ENCODE results near the gene MACO1. TPM values are rescaled to one million over a fixed set of nuclear protein-coding genes. Genes with fewer than 3 reads are reported as not detected.

The MACO1 gene
- total RNA-seq, 6 donors from 2014 or later = 12.6 to 27.2 (median 16.9) TPM

- Histone ChIP-seq H3K36me3 (no peaks in the 10 kb centered on the region), H3K4me1 (peaks cover 4 to 13% (median 9%) of the 10 kb centered on the region in 4 donors), H3K27ac (no peak overlapping the region), H3K27me3 (no peaks in the 10 kb centered on the region), H3K4me3 (no peak overlapping the region), H3K9me3 (no peaks in the 10 kb centered on the region)
- TF ChIP-seq POLR2A (IDR thresholded peaks at IDR 0.05) (no peak), CTCF (IDR thresholded peaks at IDR 0.05) (no peak), EP300 (IDR thresholded peaks at IDR 0.05) (no peak), POLR2AphosphoS5 (IDR thresholded peaks at IDR 0.05) (no peak)
- no peak for ATAC-seq (ENCODE audit: low FRiP score in 2 of 2)
- WGBS, 2 donors = 89 to 100% methylated on average over 1 of the region's 1 CpG
- no peak for DNase-seq
These were observed 43.0 kb downstream of the MACO1 start for GRCh38 chr1:25473653-25474225.

- Histone ChIP-seq H3K9me3 (no peaks in the 10 kb centered on the region), H3K27ac (no peak overlapping the region), H3K4me1 (peaks cover 5 to 13% (median 10%) of the 10 kb centered on the region in 4 donors), H3K4me3 (no peak overlapping the region), H3K27me3 (no peaks in the 10 kb centered on the region), H3K36me3 (no peaks in the 10 kb centered on the region)
- DNase-seq (no peak), ATAC-seq (ENCODE audit: low FRiP score in 2 of 2) (no peak)
- 78 to 86% methylated on average over 5 of the region's 5 CpGs for WGBS, 2 donors
- no peak for TF ChIP-seq EP300 (IDR thresholded peaks at IDR 0.05)
- TF ChIP-seq CTCF (IDR thresholded peaks at IDR 0.05) = no peak
- TF ChIP-seq POLR2A (IDR thresholded peaks at IDR 0.05) = no peak
- TF ChIP-seq POLR2AphosphoS5 (IDR thresholded peaks at IDR 0.05) = no peak
These were observed 43.8 kb downstream of the MACO1 start for GRCh38 chr1:25474439-25475047.

GRCh38 chr1:25476186-25477097 is 45.7 kb downstream of the MACO1 start:
- Histone ChIP-seq H3K4me1 (peaks cover 5 to 11% (median 8%) of the 10 kb centered on the region in 4 donors), H3K4me3 (no peak overlapping the region), H3K36me3 (peaks cover 0 to 2% (median 0%) of the 10 kb centered on the region in 4 donors), H3K27ac (no peak overlapping the region), H3K27me3 (no peaks in the 10 kb centered on the region), H3K9me3 (no peaks in the 10 kb centered on the region)
- ATAC-seq (ENCODE audit: low FRiP score in 2 of 2) (no peak), DNase-seq (no peak)
- no peak for TF ChIP-seq POLR2A (IDR thresholded peaks at IDR 0.05)
- no peak for TF ChIP-seq CTCF (IDR thresholded peaks at IDR 0.05)
- TF ChIP-seq EP300 (IDR thresholded peaks at IDR 0.05) = no peak
- no peak for TF ChIP-seq POLR2AphosphoS5 (IDR thresholded peaks at IDR 0.05)
- WGBS, 2 donors = 74 to 93% methylated on average over 2 of the region's 2 CpGs

- Histone ChIP-seq H3K36me3 (peaks cover 0 to 2% (median 0%) of the 10 kb centered on the region in 4 donors), H3K4me3 (no peak overlapping the region), H3K27ac (no peak overlapping the region), H3K27me3 (no peaks in the 10 kb centered on the region), H3K4me1 (peaks cover 2 to 7% (median 4%) of the 10 kb centered on the region in 4 donors), H3K9me3 (no peaks in the 10 kb centered on the region)
- TF ChIP-seq POLR2AphosphoS5 (IDR thresholded peaks at IDR 0.05) (no peak), POLR2A (IDR thresholded peaks at IDR 0.05) (no peak)
- 100% methylated on average over 1 of the region's 1 CpG for WGBS, 2 donors
- ATAC-seq (ENCODE audit: low FRiP score in 2 of 2) (no peak), DNase-seq (no peak)
These were observed 46.8 kb downstream of the MACO1 start for GRCh38 chr1:25477448-25478034.

GRCh38 chr1:25478633-25479032 is 47.9 kb downstream of the MACO1 start:
- Histone ChIP-seq H3K4me1 (peaks cover 0 to 7% (median 3%) of the 10 kb centered on the region in 4 donors), H3K27ac (no peak overlapping the region), H3K4me3 (no peak overlapping the region), H3K27me3 (no peaks in the 10 kb centered on the region), H3K9me3 (no peaks in the 10 kb centered on the region), H3K36me3 (peaks cover 0 to 6% (median under 1%) of the 10 kb centered on the region in 4 donors)
- no peak for DNase-seq
- no peak for ATAC-seq (ENCODE audit: low FRiP score in 2 of 2)
- TF ChIP-seq POLR2AphosphoS5 (IDR thresholded peaks at IDR 0.05) (no peak), EP300 (IDR thresholded peaks at IDR 0.05) (no peak), POLR2A (IDR thresholded peaks at IDR 0.05) (no peak), CTCF (IDR thresholded peaks at IDR 0.05) (no peak)

Measured in upper lobe of left lung (tissue), 6 donors.